B cell (primary cell): ENCODE data around the gene CORO2B. TPM values are rescaled to one million over a fixed set of nuclear protein-coding genes. Genes with fewer than 3 reads are reported as not detected.

Source experiments
- ATAC-seq: fragments of 200-7000 bp; cut with Tn5 transposase; one replicate; pipeline ENCODE4 v1.10.0; 2021; ENCODE audit warnings: low read depth, mild to moderate bottlenecking, moderate number of reproducible peaks, moderate library complexity
- CTCF ChIA-PET: fragments of 350-600 bp; sonication (Branson Sonifier 250); formaldehyde crosslinking; loops from one replicate; lab custom pipeline; 2021; ENCODE audit warnings: antibody characterized with exemption, inconsistent platforms; lab: Charles Lee
- POLR2A ChIA-PET: fragments of 350-600 bp; sonication (Branson Sonifier 250); formaldehyde crosslinking; loops from one replicate; lab custom pipeline; 2021; ENCODE audit warnings: antibody characterized with exemption; lab: Charles Lee
- DNase-seq: peaks from one replicate; pipeline ENCODE4 v3.0.0; 2013
- H2AFZ ChIP-seq: 2 replicates; pipeline ENCODE4 v1.6.1; 2012; ENCODE audit warnings: mild to moderate bottlenecking, low read depth, low read length; ENCODE audit not compliant: insufficient read depth, poor library complexity, severe bottlenecking
- H3K27ac ChIP-seq, 2 donors: 1 replicate in 1 of 2; 2 replicates in 1 of 2; pipeline ENCODE4 v1.5.1; 2012 to 2013; ENCODE audit warnings: low read length in 2 of 2, mild to moderate bottlenecking in 2 of 2, moderate library complexity in 1 of 2
- H3K27me3 ChIP-seq, 4 experiments: fragments of 200-600 bp in 1 of 4; sonication (generic) in 1 of 4; replicated peaks in 1 of 4; 1 replicate in 2 of 4; 2 replicates in 2 of 4; pipeline versions ENCODE4 v1.6.1 to v1.7.0; 2013 to 2016; ENCODE audit warnings: low read length in 3 of 4, mild to moderate bottlenecking in 2 of 4, mixed read lengths in 1 of 4, moderate library complexity in 1 of 4; ENCODE audit not compliant: insufficient read depth in 4 of 4, control insufficient read depth in 3 of 4; ENCODE audit errors: control extremely low read depth in 1 of 4
- H3K36me3 ChIP-seq, 2 experiments: replicated peaks in 1 of 2; 1 replicate in 1 of 2; 2 replicates in 1 of 2; pipeline versions ENCODE4 v1.6.1 to v1.7.1; 2013; ENCODE audit warnings: low read length in 1 of 2; ENCODE audit not compliant: insufficient read depth in 2 of 2, control insufficient read depth in 1 of 2; ENCODE audit errors: control extremely low read depth in 1 of 2, extremely low read depth in 1 of 2
- H3K4me1 ChIP-seq, 2 donors: fragments of 200-600 bp in 1 of 2; sonication (generic) in 1 of 2; 1 replicate in 1 of 2; 2 replicates in 1 of 2; pipeline versions ENCODE4 v1.5.1 to v1.6.1; 2013 to 2017; ENCODE audit warnings: low read length in 2 of 2; ENCODE audit not compliant: control insufficient read depth in 2 of 2, insufficient read depth in 2 of 2
- H3K4me2 ChIP-seq: replicated peaks from 2 replicates; pipeline ENCODE3; 2012; ENCODE audit warnings: mild to moderate bottlenecking, low read depth, low read length; ENCODE audit not compliant: poor library complexity, severe bottlenecking
- H3K4me3 ChIP-seq, 5 experiments: fragments of 200-600 bp in 1 of 5; sonication (generic) in 1 of 5; 1 replicate in 3 of 5; 2 replicates in 2 of 5; pipeline versions ENCODE4 v1.5.1 to v1.7.0; 2011 to 2016; ENCODE audit warnings: low read length in 4 of 5, mild to moderate bottlenecking in 4 of 5, low read depth in 2 of 5, control low read depth in 1 of 5, moderate library complexity in 1 of 5; ENCODE audit not compliant: insufficient read depth in 1 of 5; ENCODE audit errors: control extremely low read depth in 1 of 5, extremely low read depth in 1 of 5
- H3K79me2 ChIP-seq: fragments of 200-600 bp; sonication (generic); one replicate; pipeline ENCODE4 v1.6.0; 2016; ENCODE audit warnings: low read length; ENCODE audit not compliant: control insufficient read depth, insufficient read depth
- H3K9ac ChIP-seq: fragments of 200-600 bp; sonication (generic); 2 replicates; pipeline ENCODE4 v1.6.1; 2017; ENCODE audit warnings: mild to moderate bottlenecking, low read length, moderate library complexity
- H3K9me3 ChIP-seq, 3 donors: one replicate each; pipeline versions ENCODE4 v1.6.1 to v1.7.1; 2013; ENCODE audit warnings: low read length in 2 of 3; ENCODE audit not compliant: control insufficient read depth in 2 of 3, insufficient read depth in 1 of 3; ENCODE audit errors: control extremely low read depth in 1 of 3
- H4K20me1 ChIP-seq: 2 replicates; pipeline ENCODE4 v1.6.0; 2012; ENCODE audit warnings: mild to moderate bottlenecking, low read length; ENCODE audit not compliant: insufficient read depth, control insufficient read depth, poor library complexity, severe bottlenecking
- H3K27ac Mint-ChIP-seq: one replicate; pipeline ENCODE4 v1.8.0; 2021; ENCODE audit warnings: mixed read lengths
- H3K27me3 Mint-ChIP-seq: one replicate; pipeline ENCODE4 v1.8.0; 2021; ENCODE audit warnings: mixed read lengths
- H3K4me1 Mint-ChIP-seq: one replicate; pipeline ENCODE4 v1.8.0; 2021; ENCODE audit warnings: mixed read lengths
- H3K4me3 Mint-ChIP-seq: one replicate; pipeline ENCODE4 v1.8.0; 2021; ENCODE audit warnings: mixed read lengths
- H3K9me3 Mint-ChIP-seq: one replicate; pipeline ENCODE4 v1.8.0; 2022; ENCODE audit warnings: mixed read lengths; ENCODE audit not compliant: insufficient read depth
- CTCF ChIP-seq: fragments of 200-600 bp; IDR thresholded peaks from one replicate; pipeline ENCODE4 v1.8.0; 2022; ENCODE audit warnings: antibody characterized with exemption, mild to moderate bottlenecking
- EZH2 ChIP-seq: IDR thresholded peaks from 2 replicates; pipeline ENCODE4 v1.6.1; 2012; ENCODE audit warnings: borderline replicate concordance, low read depth, mild to moderate bottlenecking, moderate library complexity, low read length; ENCODE audit not compliant: insufficient read depth, poor library complexity, severe bottlenecking
- WGBS: methylation state at CpG from one replicate; pipeline ENCODE4 v1.1.5; 2013; ENCODE audit warnings: missing lambda C conversion rate; ENCODE audit not compliant: insufficient coverage; 5-methylcytosine and 5-hydroxymethylcytosine counted together
- intact Hi-C: fragments of 100-400 bp; cut with micrococcal nuclease; formaldehyde crosslinking; loops from one replicate; pipeline ENCODE4 v1.10.0; 2022
- polyA plus RNA-seq: library from polyadenylated mRNA; depleted of rRNA; stranded (reverse); fragments of >200 nt; gene quantifications from 2 replicates; pipeline ENCODE4 v1.2.3, GENCODE V29; 2012
- total RNA-seq, 2 donors: library from RNA; stranded (reverse); fragments of 120-200 nt in 1 of 2; gene quantifications; 1 replicate in 1 of 2; 2 replicates in 1 of 2; pipeline versions ENCODE4 v1.2.3 to v1.2.4, GENCODE V29; 2013 to 2022

Gene CORO2B
- total and polyA plus RNA-seq, 2 donors (not counting 1 experiment from before 2014, with no cell fraction given) = 9.5 to 11.3 TPM

GRCh38 chr15:68653801-68654200 lies 75.0 kb downstream of the CORO2B start:
- Mint-ChIP-seq H3K4me1 (no peaks in the 10 kb centered on the region), H3K27ac (no peak overlapping the region), H3K9me3 (no peaks in the 10 kb centered on the region), H3K4me3 (no peak overlapping the region), H3K27me3 (peaks cover 8% of the 10 kb centered on the region)
- no peak overlapping the region for H2AFZ ChIP-seq
- POLR2A ChIA-PET = no interaction called here
- WGBS = 80% methylated on average over 3 of the region's 6 CpGs
- no peak overlapping the region for H3K9ac ChIP-seq
- no peaks in the 10 kb centered on the region for H3K79me2 ChIP-seq
- H3K9me3 ChIP-seq = peaks cover 0 to 5% (median 0%) of the 10 kb centered on the region in 3 donors
- intact Hi-C loops = no loop called here
- H3K4me2 ChIP-seq = no peak overlapping the region
- H3K4me1 ChIP-seq = no peaks in the 10 kb centered on the region
- no peaks in the 10 kb centered on the region for H4K20me1 ChIP-seq
- no peak for ATAC-seq
- no peak for TF ChIP-seq EZH2
- TF ChIP-seq CTCF = no peak
- CTCF ChIA-PET = interaction anchor here (1.1 to 5.9 kb wide), 5 partner anchors 14 to 221 kb away, joined by 3 to 46 read pairs (median 5); no protein-coding TSS in a partner anchor
- no peak overlapping the region for H3K27ac ChIP-seq
- no peak overlapping the region for H3K4me3 ChIP-seq
- H3K36me3 ChIP-seq = no peaks in the 10 kb centered on the region
- peaks cover 0 to 5% (median 0%) of the 10 kb centered on the region in 4 experiments for H3K27me3 ChIP-seq
- DNase-seq = no peak

GRCh38 chr15:68654786-68655560 lies 76.2 kb downstream of the CORO2B start:
- Histone ChIP-seq H3K4me2 (no peak overlapping the region), H3K36me3 (no peaks in the 10 kb centered on the region), H3K4me3 (no peak overlapping the region), H3K27ac (no peak overlapping the region), H2AFZ (no peak overlapping the region), H3K27me3 (peaks cover 0 to 5% (median 0%) of the 10 kb centered on the region in 4 experiments), H3K4me1 (no peaks in the 10 kb centered on the region), H3K9me3 (peaks cover 0 to 5% (median 0%) of the 10 kb centered on the region in 3 donors), H3K9ac (no peak overlapping the region), H3K79me2 (no peaks in the 10 kb centered on the region), H4K20me1 (no peaks in the 10 kb centered on the region)
- Mint-ChIP-seq H3K27ac (no peak overlapping the region), H3K9me3 (no peaks in the 10 kb centered on the region), H3K27me3 (peaks cover 8% of the 10 kb centered on the region), H3K4me3 (no peak overlapping the region), H3K4me1 (no peaks in the 10 kb centered on the region)
- TF ChIP-seq EZH2 (no peak), CTCF (no peak)
- intact Hi-C loops = no loop called here
- ChIA-PET CTCF (interaction anchor here (1.1 to 5.9 kb wide), 2 partner anchors 13 to 19 kb away, joined by 3 to 37 read pairs; no protein-coding TSS in a partner anchor), POLR2A (no interaction called here)
- ATAC-seq = no peak
- DNase-seq = no peak
- WGBS = 93% methylated on average over 5 of the region's 8 CpGs
